Mesothelial cell of epicardium (in vitro differentiated cells): ENCODE data around the gene MASP1. TPM values are rescaled to one million over a fixed set of nuclear protein-coding genes. Genes with fewer than 3 reads are reported as not detected.

ENCODE experiments used
- DNase-seq, 2 experiments: peaks; one replicate each; pipeline ENCODE4 v3.0.0; 2021; ENCODE audit warnings: low spot score in 2 of 2; ENCODE audit not compliant: unreplicated experiment in 2 of 2
- H3K27ac Mint-ChIP-seq: 2 replicates; pipeline ENCODE4 v1.8.0; 2021; ENCODE audit warnings: mixed read lengths
- H3K27me3 Mint-ChIP-seq: 2 replicates; pipeline ENCODE4 v1.8.0; 2021; ENCODE audit warnings: low read depth, mixed read lengths
- H3K36me3 Mint-ChIP-seq: 2 replicates; pipeline ENCODE4 v1.8.0; 2021; ENCODE audit warnings: mixed read lengths
- H3K4me1 Mint-ChIP-seq: 2 replicates; pipeline ENCODE4 v1.8.0; 2021; ENCODE audit warnings: mixed read lengths
- H3K4me3 Mint-ChIP-seq: 2 replicates; pipeline ENCODE4 v1.8.0; 2021; ENCODE audit warnings: mild to moderate bottlenecking, moderate library complexity, mixed read lengths
- H3K9me3 Mint-ChIP-seq: 2 replicates; pipeline ENCODE4 v1.8.0; 2021; ENCODE audit warnings: mixed read lengths
- CTCF ChIP-seq: fragments of 200-600 bp; sonication (generic); IDR thresholded peaks from one replicate; pipeline ENCODE4 v1.5.0; 2021; ENCODE audit warnings: antibody characterized with exemption; ENCODE audit not compliant: unreplicated experiment
- total RNA-seq: library from RNA; stranded (reverse); gene quantifications from 3 replicates; pipeline ENCODE4 v1.2.1, GENCODE V29; 2021

MASP1 gene
- total RNA-seq, 1 donor from 2014 or later, result 2.4 TPM

- peaks cover 29% of the 10 kb centered on the region for H3K4me1 Mint-ChIP-seq
- DNase-seq, result no peak
- H3K27ac Mint-ChIP-seq, result no peak overlapping the region
- H3K9me3 Mint-ChIP-seq, result no peaks in the 10 kb centered on the region
- no peak overlapping the region for H3K4me3 Mint-ChIP-seq
- TF ChIP-seq CTCF, result no peak
- no peaks in the 10 kb centered on the region for H3K36me3 Mint-ChIP-seq
- H3K27me3 Mint-ChIP-seq, result peaks cover 7% of the 10 kb centered on the region
Measured at GRCh38 chr3:187288855-187289605, 2.5 kb downstream of the MASP1 start.

- Mint-ChIP-seq H3K4me1 (peaks cover 24% of the 10 kb centered on the region), H3K27me3 (peaks cover 7% of the 10 kb centered on the region), H3K27ac (no peak overlapping the region), H3K9me3 (no peaks in the 10 kb centered on the region), H3K36me3 (no peaks in the 10 kb centered on the region), H3K4me3 (no peak overlapping the region)
- DNase-seq, result no peak
- TF ChIP-seq CTCF, result no peak
Measured at GRCh38 chr3:187288131-187288854, 3.2 kb downstream of the MASP1 start.

- H3K9me3 Mint-ChIP-seq, result no peaks in the 10 kb centered on the region
- H3K4me3 Mint-ChIP-seq, result no peak overlapping the region
- H3K27ac Mint-ChIP-seq, result no peak overlapping the region
- no peaks in the 10 kb centered on the region for H3K36me3 Mint-ChIP-seq
- TF ChIP-seq CTCF, result no peak
- peaks cover 22% of the 10 kb centered on the region for H3K4me1 Mint-ChIP-seq
- DNase-seq, result no peak
- peaks cover 7% of the 10 kb centered on the region for H3K27me3 Mint-ChIP-seq
Measured at GRCh38 chr3:187287256-187287655, 4.3 kb downstream of the MASP1 start.

- no peaks in the 10 kb centered on the region for H3K9me3 Mint-ChIP-seq
- H3K4me3 Mint-ChIP-seq, result no peak overlapping the region
- peaks cover 15% of the 10 kb centered on the region for H3K4me1 Mint-ChIP-seq
- H3K27me3 Mint-ChIP-seq, result peaks cover 7% of the 10 kb centered on the region
- H3K27ac Mint-ChIP-seq, result peak overlapping the region; percentile 47
- no peak for DNase-seq
- H3K36me3 Mint-ChIP-seq, result no peaks in the 10 kb centered on the region
- TF ChIP-seq CTCF, result no peak
Measured at GRCh38 chr3:187286467-187287059, 5.0 kb downstream of the MASP1 start.

GRCh38 chr3:187281191-187281714 lies 10.3 kb downstream of the MASP1 start:
- no peak for TF ChIP-seq CTCF
- DNase-seq, result no peak
- H3K4me1 Mint-ChIP-seq, result no peaks in the 10 kb centered on the region

More at GRCh38 chr3:187281191-187281714, 10.3 kb downstream of the MASP1 start:
- no peak overlapping the region for H3K4me3 Mint-ChIP-seq
- no peaks in the 10 kb centered on the region for H3K9me3 Mint-ChIP-seq
- H3K36me3 Mint-ChIP-seq, result no peaks in the 10 kb centered on the region
- H3K27me3 Mint-ChIP-seq, result no peaks in the 10 kb centered on the region
- H3K27ac Mint-ChIP-seq, result no peak overlapping the region
